Activated CD4-positive, CD25-positive, alpha-beta regulatory T cell (primary cell): ENCODE measurements around the gene SIRPB2.
A peak's percentile ranks its signal among the peaks of the same experiment; 100 is the strongest.

Experiments
- DNase-seq, 4 experiments: peaks; one replicate each; lab custom pipeline; 2025; lab: John Stamatoyannopoulos, UW

SIRPB2 gene

DNA sequence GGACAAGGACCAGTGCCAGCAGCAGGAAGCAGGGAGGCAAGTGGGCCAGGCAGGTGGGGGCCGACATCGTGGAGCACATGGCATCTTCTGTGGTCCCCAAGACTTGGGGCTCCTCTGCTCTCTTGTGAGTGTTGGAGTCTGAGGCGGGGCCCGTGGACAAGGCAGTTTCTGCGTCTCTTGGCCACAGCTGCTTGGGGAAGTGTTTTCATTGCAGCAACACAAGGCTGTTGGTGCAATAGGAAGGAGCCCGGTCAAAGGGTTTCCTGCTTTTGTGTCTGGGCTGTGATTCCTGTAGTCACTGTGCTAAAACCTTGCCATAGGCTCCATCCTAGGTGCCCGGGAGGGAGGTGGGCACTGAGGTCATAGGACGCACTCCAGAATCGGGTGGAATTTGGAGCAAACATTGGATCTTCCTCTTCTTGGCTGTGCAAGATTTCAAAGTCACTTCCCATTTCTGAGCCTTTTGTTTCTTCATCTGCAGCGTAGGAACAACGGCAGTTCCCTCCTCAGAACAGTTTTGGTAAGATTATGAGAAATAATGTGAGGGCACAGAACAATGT lies at the start of gene SIRPB2:
Gene SIRPB2 (minus strand): TSS at position 140 of the 560 bp plus-strand sequence. CDS start 61 bp downstream, at position 79.
- DNase-seq, result no peak

- no peak for DNase-seq
These were observed 48.7 kb upstream of the SIRPB2 start for GRCh38 chr20:1539816-1540419.

- no peak for DNase-seq
These were observed 47.4 kb upstream of the SIRPB2 start for GRCh38 chr20:1538655-1539054.

GRCh38 chr20:1537731-1538058 lies 46.5 kb upstream of the SIRPB2 start:
- no peak for DNase-seq

DNA sequence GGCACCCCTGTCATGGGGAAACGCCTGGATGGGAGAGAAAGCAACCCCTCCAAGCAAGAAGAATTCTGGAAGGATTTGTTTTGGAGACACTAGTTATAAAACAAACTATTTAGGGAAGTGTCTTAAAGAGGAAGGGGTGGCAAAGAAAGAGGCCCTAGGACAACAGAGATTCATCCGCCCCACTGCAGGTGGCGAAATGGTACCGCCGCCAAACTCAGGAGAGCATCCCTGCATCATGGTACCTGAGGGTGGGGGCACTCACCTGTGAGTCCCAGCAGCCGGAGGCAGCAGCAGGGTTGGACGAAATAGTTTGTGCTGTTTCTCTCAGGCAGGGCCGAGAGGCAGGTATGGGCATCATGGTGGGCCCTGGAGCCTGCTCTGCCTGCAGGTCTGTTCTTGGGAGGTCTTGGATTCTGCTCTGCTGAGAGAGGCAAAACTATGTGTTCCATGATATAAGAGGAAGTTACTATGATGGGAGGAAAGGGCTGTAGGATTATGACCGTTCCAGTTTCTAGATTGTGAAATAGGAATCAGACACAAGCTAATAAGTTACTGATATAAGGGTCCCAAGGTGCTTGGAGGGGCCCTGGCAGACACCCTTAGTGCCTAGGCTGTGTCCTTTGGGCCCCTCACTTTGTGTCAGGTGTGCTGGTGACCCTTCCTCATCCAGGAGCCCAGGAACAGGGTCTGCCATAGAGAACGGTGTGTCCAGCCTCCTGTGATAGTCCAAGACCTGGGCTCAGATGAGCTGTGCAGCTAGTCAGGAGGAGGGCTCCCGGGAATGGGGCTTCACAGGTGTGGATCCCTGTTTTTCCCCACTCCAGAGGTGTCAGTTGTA lies 45.9 kb upstream of the SIRPB2 start:
- DNase-seq, result no peak

GRCh38 chr20:1535420-1536175 lies 44.4 kb upstream of the SIRPB2 start:
- DNase-seq, result no peak

- no peak for DNase-seq
These were observed 43.3 kb upstream of the SIRPB2 start for GRCh38 chr20:1534526-1534925.

GRCh38 chr20:1533059-1533458 lies 41.8 kb upstream of the SIRPB2 start:
- no peak for DNase-seq

- no peak for DNase-seq
These were observed 37.6 kb upstream of the SIRPB2 start for GRCh38 chr20:1528811-1529210.

DNA sequence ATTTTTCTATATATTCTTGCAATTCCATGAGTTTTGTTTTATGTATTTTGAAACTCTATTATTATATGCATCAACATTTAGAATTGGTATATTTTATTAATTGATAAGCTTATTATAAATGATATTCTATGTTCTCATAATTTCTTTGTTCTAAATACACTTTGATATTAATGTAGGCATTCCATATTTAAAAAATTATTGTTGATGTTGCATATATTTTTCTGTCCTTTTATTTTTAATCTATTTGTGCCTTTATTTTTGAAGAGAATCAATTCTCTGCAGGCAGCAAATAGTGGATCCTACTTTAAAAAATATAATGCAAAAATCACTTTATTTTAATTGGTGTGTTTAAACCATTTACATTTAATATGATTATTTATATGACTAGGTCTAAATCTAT lies 36.7 kb upstream of the SIRPB2 start:
- DNase-seq, result no peak

- no peak for DNase-seq
These were observed 35.7 kb upstream of the SIRPB2 start for GRCh38 chr20:1526896-1527295.

DNA sequence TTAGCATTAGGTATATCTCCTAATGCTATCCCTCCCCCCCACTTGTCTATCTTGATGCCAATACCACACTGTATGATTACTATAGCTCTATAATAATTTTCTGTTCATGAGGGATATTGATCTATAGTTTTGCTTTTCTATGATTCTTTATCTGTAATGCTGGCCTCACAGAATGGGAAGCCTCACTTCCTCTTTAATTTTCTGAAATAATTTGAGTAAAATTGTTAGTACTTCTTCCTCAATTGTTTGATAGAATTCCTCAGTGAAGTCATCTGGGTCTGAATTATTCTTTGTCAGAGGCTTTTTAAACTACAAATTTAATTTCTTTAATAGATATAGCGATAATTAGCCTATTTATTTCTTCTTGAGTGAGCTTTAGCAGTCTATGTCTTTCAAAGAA lies 35.1 kb upstream of the SIRPB2 start:
- DNase-seq, result no peak

DNA sequence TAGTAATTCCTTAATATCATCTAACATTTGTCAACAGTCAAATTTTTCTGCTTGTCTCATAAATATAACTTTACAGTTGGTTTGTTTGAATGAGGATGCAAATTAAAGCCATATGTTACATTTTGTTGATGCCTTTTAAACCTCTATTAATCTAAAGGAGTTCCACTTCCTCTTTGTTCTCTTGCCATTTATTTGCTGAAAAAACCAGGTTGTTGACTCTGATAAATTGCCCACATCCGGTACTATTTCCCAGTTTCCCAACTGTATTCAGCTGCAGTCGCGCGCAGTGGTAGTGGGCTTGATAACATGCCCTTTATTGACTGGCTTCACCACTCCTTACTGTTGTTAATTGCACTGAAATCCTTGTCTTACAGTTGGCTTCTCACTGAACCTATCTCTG lies 32.8 kb upstream of the SIRPB2 start:
- DNase-seq, result no peak

DNA sequence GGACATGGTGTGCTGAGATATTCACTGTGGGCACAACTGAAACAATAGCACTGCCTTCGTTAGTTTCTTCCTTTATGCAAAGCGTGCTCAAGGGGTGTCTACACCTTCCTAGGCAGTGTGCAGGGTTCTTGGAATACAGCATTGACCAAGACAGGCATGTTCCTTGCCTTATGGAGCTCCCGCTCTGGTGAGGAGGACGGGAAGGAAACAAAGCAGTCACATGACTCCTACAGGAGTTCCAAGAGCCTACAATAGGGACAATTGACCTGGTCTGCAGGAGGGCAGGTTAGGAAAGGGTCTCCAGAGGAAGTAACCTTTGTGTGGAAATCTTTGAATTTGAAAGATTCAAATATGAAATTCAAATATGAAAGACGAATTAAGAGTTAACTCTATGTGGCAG lies 25.8 kb upstream of the SIRPB2 start:
- DNase-seq, result no peak

- no peak for DNase-seq
These were observed 22.6 kb upstream of the SIRPB2 start for GRCh38 chr20:1513801-1514200.

DNA sequence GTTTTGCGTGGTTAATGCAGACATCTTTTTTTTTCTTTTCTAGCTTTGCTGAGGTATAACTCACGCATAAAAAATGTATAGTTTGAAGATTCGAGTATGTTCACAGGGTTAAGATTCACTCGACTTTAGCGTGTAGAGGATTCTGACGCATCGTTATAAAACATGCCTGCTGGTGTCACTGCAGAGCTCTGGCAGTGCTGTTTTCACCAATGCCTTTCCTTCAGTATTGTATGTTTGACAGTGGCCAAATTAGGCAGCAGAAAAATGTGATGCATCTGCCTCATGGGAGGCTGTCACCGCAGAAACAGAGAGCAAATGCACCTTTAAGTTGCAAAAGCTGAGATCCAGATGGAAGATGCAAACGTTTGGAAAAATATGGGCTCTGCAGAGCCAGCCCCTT lies 18.0 kb upstream of the SIRPB2 start:
- no peak for DNase-seq

DNA sequence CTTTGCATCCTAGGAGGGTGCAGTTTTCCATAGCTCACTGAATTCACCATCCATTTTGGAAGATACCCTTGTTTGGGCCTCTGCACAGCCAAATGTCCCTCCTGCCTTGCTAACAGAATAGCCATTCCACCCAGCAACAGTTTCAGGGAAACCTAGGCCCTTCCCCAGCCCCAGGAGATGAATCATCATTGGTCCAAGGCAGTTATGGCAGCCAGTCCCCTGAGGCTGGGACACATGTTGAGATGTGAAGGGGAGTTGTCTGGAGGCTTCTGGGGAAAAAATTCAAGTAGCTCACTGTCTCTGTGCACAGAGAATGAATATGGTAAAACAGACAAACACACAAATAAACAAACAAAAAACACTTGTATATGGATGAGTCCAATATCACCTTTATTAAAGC lies 17.4 kb upstream of the SIRPB2 start:
- no peak for DNase-seq

DNA sequence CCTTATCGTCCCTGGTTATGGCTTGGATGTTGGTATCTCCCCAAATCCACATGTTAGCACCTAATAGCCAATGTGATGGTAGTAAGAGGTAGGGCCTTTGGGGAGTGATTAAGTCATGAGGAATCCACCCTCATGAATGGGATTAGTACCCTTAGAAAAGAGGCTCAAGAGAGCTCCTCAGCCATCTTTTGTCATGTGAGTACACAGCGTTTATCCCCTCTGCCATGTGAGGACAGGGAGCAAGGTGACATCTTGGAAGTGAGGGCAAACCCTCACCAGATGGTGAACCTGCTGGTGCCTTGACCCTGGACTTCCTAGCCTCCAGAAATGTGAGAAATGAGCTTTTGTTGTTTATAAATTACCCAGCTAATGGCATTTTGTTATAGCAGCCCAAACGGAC lies 16.1 kb upstream of the SIRPB2 start:
- DNase-seq, result no peak

- no peak for DNase-seq
These were observed 14.7 kb upstream of the SIRPB2 start for GRCh38 chr20:1505871-1506270.

DNA sequence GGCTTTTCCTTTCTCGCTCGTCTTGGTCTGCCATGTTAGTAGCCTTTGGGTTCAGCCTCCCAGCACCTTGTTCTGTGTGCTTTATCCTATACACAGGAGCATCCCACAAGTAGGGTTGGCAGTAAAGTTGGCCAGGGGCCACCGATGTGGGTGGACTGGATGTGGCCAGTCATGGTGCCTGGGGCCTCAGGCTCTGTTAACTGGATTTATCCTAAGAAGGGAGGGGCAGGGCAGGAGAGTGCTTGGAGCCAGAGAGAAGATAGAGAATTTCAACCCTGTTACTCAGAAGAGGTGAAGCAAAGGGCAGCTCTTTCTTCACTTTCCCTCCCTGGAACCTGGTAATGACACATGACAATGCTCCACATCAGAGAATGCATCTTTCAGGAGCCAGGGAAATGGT lies 14.1 kb upstream of the SIRPB2 start:
- no peak for DNase-seq

DNA sequence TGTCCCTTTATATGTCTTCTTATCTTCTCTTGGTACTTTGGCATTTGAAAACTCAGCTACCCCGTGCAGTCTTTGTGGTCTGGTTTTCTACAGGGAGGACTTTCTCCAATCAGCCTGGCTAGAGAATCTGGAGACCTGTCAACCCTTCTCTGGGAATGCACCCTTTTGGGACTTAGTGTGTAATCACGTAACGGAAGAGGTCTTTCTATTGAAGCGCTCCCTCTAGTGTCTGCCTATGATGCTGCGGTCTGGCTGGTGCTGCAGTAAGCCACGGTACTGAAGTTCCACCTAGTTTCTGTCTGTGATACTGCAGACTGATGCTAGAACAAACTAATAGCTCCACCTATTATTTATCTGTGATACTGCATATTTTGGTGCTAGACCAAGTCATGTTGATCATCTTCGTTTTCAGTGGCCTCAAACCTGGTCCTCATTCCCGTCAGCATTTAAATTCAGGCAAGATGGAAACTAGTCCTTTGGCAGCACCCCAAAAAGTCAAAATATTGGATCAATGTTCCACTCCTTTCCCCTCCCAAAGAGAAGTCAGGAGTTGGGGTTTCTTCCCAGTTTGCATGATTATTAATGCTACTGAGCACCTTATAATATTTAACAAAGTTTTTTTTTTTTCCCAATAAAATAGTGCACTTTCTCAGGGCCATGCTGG lies 12.5 kb upstream of the SIRPB2 start:
- DNase-seq, result peak; percentile 17 to 51 (median 40)

GRCh38 chr20:1500496-1500895 lies 9.3 kb upstream of the SIRPB2 start:
- no peak for DNase-seq
